Progenitor cell of endocrine pancreas (in vitro differentiated cells): Measurements from ENCODE around the gene PAK5. TPM values are rescaled to one million over a fixed set of nuclear protein-coding genes. Genes with fewer than 3 reads are reported as not detected.

Experiments used
- DNase-seq: peaks from one replicate; pipeline ENCODE4 v3.0.0; 2021; ENCODE audit warnings: low spot score; ENCODE audit not compliant: unreplicated experiment
- H3K27ac Mint-ChIP-seq: 2 replicates; pipeline ENCODE4 v1.8.0; 2021; ENCODE audit warnings: mild to moderate bottlenecking, moderate library complexity, mixed read lengths
- H3K27me3 Mint-ChIP-seq: 2 replicates; pipeline ENCODE4 v1.8.0; 2021; ENCODE audit warnings: mixed read lengths
- H3K36me3 Mint-ChIP-seq: 2 replicates; pipeline ENCODE4 v1.8.0; 2022; ENCODE audit warnings: mixed read lengths; ENCODE audit not compliant: insufficient read depth
- H3K4me1 Mint-ChIP-seq: 2 replicates; pipeline ENCODE4 v1.8.0; 2021; ENCODE audit warnings: low read depth, mixed read lengths
- H3K4me3 Mint-ChIP-seq: 2 replicates; pipeline ENCODE4 v1.8.0; 2021; ENCODE audit warnings: low read depth, mild to moderate bottlenecking, moderate library complexity, mixed read lengths
- H3K9me3 Mint-ChIP-seq: 2 replicates; pipeline ENCODE4 v1.8.0; 2021; ENCODE audit warnings: low read depth, mixed read lengths
- total RNA-seq: library from RNA; stranded (reverse); gene quantifications from 2 replicates; pipeline ENCODE4 v1.2.1, GENCODE V29; 2021
- TF ChIP-seq, protein P1 (sequence below): fragments of 200-600 bp; sonication (generic); IDR thresholded peaks from one replicate; pipeline ENCODE4 v1.5.0; 2021; ENCODE audit warnings: antibody characterized with exemption, mild to moderate bottlenecking; ENCODE audit not compliant: unreplicated experiment

The PAK5 gene
- total RNA-seq, 1 donor from 2014 or later: 12.2 TPM

DNA sequence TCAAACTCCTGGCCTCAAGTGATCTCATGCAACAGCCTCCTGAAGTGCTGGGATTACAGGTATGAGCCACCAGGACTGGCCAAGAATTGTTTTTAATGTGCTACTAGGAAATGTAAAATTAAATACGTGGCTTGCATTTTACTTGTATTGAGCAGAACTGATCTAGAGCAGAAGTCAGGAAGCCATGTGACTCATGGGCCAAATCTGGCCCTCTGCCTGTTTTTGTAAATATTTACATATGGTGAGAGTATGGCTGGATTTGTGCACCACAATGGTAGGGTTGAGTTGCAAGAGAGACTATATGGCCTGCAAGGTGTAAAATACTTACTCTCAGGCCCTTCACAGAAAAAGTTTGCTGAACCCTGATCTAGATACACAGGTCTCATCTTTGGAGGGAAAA is 248.7 kb downstream of the PAK5 start:
- peaks cover 4% of the 10 kb centered on the region for H3K36me3 Mint-ChIP-seq
- no peak for DNase-seq
- TF ChIP-seq, protein P1, sequence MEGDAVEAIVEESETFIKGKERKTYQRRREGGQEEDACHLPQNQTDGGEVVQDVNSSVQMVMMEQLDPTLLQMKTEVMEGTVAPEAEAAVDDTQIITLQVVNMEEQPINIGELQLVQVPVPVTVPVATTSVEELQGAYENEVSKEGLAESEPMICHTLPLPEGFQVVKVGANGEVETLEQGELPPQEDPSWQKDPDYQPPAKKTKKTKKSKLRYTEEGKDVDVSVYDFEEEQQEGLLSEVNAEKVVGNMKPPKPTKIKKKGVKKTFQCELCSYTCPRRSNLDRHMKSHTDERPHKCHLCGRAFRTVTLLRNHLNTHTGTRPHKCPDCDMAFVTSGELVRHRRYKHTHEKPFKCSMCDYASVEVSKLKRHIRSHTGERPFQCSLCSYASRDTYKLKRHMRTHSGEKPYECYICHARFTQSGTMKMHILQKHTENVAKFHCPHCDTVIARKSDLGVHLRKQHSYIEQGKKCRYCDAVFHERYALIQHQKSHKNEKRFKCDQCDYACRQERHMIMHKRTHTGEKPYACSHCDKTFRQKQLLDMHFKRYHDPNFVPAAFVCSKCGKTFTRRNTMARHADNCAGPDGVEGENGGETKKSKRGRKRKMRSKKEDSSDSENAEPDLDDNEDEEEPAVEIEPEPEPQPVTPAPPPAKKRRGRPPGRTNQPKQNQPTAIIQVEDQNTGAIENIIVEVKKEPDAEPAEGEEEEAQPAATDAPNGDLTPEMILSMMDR: no peak
- H3K4me1 Mint-ChIP-seq: peaks cover 13% of the 10 kb centered on the region
- H3K4me3 Mint-ChIP-seq: no peak overlapping the region
- H3K27me3 Mint-ChIP-seq: no peaks in the 10 kb centered on the region
- no peak overlapping the region for H3K27ac Mint-ChIP-seq
- H3K9me3 Mint-ChIP-seq: peaks cover 5% of the 10 kb centered on the region

DNA sequence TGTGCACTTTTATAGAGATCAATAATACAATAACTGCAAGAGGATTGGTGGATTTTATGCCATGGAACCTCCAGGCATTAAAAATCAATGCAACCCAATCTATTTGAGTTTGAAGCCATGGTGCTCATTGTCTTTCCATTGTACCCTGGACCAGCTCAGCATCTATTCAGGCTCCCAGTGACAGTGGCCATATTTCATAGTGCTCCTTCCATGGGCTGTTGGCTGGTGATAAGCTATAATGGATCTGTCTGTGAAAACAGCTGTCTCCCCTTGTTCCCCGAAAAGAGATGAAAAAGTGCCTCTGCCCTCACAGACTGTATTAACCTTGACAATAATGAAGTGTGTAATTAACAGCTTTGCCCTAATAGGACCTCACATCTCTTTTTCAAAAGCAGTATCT is 250.2 kb downstream of the PAK5 start:
- peaks cover under 1% of the 10 kb centered on the region for H3K4me1 Mint-ChIP-seq
- no peak overlapping the region for H3K4me3 Mint-ChIP-seq
- H3K27me3 Mint-ChIP-seq: no peaks in the 10 kb centered on the region
- DNase-seq: no peak
- H3K27ac Mint-ChIP-seq: no peak overlapping the region
- TF ChIP-seq, protein P1: no peak
- H3K9me3 Mint-ChIP-seq: peaks cover 3% of the 10 kb centered on the region
- peaks cover 4% of the 10 kb centered on the region for H3K36me3 Mint-ChIP-seq

DNA sequence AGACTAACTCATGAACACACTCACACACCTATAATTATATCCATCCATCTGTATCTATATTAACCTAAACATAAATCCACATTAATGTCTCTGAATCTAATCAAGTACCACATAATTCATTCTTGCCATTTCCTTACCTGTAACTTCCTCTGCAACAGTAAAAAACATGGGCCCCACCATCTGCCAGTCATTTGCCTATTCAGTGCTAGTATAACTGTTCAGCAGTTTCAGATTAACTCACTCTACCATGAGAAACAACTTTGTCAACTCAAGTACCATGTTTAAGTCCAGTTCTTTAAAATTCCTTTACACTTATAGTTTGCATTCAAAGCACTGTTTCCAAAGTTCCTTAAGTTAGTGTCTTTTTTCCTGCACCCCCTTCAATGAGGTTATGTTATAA is 255.7 kb downstream of the PAK5 start:
- no peak for DNase-seq
- Mint-ChIP-seq H3K27me3 (no peaks in the 10 kb centered on the region), H3K4me3 (no peak overlapping the region), H3K36me3 (peaks cover 14% of the 10 kb centered on the region), H3K9me3 (peaks cover 9% of the 10 kb centered on the region), H3K4me1 (no peaks in the 10 kb centered on the region), H3K27ac (no peak overlapping the region)
- TF ChIP-seq, protein P1: no peak

DNA sequence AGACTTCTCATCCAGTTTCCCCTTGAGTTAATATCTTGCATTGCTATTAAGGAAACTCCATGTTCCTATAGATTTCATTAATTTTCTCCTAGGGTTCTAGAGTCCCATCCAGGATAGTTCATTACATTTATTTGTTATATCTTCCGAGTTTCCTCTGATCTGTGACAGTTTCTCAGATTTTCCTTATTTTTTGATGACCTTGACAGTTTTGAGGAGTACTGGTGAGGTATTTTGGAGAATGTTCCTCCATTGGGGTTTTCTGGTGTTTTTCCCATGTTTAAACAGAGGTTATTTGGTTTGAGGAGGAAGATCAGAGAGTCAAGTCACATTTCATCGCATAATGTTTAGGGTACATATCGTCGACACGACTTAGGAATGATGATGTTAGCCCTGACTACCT is 256.7 kb downstream of the PAK5 start:
- TF ChIP-seq, protein P1: no peak
- H3K4me1 Mint-ChIP-seq: no peaks in the 10 kb centered on the region
- H3K27ac Mint-ChIP-seq: no peak overlapping the region
- peaks cover 9% of the 10 kb centered on the region for H3K9me3 Mint-ChIP-seq
- no peaks in the 10 kb centered on the region for H3K27me3 Mint-ChIP-seq
- no peak for DNase-seq
- H3K4me3 Mint-ChIP-seq: no peak overlapping the region
- peaks cover 14% of the 10 kb centered on the region for H3K36me3 Mint-ChIP-seq

DNA sequence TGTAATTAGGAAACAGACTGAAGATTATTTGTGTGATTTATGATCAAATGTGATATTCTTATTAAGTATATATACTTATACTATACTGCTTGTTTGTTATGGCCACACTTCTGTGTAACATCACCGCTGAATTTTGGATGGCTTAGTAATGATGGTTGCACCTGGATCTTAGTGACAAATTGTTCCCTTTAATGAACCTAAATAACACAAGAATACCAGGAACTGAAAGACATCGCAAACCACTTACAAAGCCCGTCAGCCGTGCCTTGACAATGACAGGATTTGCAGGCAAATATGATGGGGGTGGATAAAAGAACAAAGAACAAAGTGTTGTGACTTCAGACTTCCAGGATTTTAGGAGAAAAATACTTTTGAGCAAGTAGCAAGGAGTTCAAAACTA is 257.4 kb downstream of the PAK5 start:
- TF ChIP-seq, protein P1: no peak
- H3K27me3 Mint-ChIP-seq: no peaks in the 10 kb centered on the region
- H3K9me3 Mint-ChIP-seq: peaks cover 9% of the 10 kb centered on the region
- peaks cover 14% of the 10 kb centered on the region for H3K36me3 Mint-ChIP-seq
- no peak for DNase-seq
- H3K4me1 Mint-ChIP-seq: no peaks in the 10 kb centered on the region
- H3K4me3 Mint-ChIP-seq: no peak overlapping the region
- no peak overlapping the region for H3K27ac Mint-ChIP-seq

DNA sequence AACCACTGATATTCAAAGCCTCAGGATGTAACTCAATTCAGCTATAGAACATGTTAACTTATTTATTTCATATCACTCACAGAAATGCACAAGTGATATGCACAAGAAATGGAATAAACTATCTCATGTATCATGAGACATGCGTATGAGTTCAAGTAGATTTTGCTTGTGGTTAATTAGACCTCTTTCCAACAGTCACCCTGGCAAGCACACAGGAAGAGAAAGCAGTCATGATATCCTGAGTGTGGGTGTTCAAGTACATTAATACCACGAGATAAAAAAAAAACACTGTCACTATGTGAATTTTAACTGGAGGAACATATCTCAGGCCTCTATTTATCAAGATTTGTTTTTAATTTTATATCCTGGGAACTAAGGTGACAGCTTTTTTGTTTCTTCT is 260.3 kb downstream of the PAK5 start:
- peaks cover 14% of the 10 kb centered on the region for H3K36me3 Mint-ChIP-seq
- no peak overlapping the region for H3K4me3 Mint-ChIP-seq
- no peak for DNase-seq
- peaks cover 1% of the 10 kb centered on the region for H3K27me3 Mint-ChIP-seq
- H3K9me3 Mint-ChIP-seq: peaks cover 9% of the 10 kb centered on the region
- TF ChIP-seq, protein P1: no peak
- H3K4me1 Mint-ChIP-seq: peaks cover 5% of the 10 kb centered on the region
- no peak overlapping the region for H3K27ac Mint-ChIP-seq
